GM12878 (cell line): ENCODE data around the gene KLHL18. TPM values are rescaled to one million over a fixed set of nuclear protein-coding genes. Genes with fewer than 3 reads are reported as not detected.

Experiments used
- ATAC-seq: fragments of 200-7000 bp; cut with Tn5 transposase; 3 replicates; pipeline ENCODE4 v1.9.1; 2020; ENCODE audit warnings: mild to moderate bottlenecking, moderate library complexity
- BruUV-seq: library from RNA; stranded (reverse); fragments of 400-500 nt; replicated peaks from 2 replicates; lab custom pipeline; 2021; lab: Mats Ljungman, UMichigan
- CTCF ChIA-PET: fragments of 300-600 bp; sonication (Branson Sonifier 250); formaldehyde crosslinking; extraction: SDS; loops from one replicate; lab custom pipeline; 2021; ENCODE audit warnings: inconsistent platforms; lab: Yijun Ruan, JAX
- POLR2A ChIA-PET: fragments of 350-600 bp; formaldehyde crosslinking; extraction: SDS; loops from one replicate; lab custom pipeline; 2021; ENCODE audit warnings: inconsistent platforms; lab: Charles Lee
- RAD21 ChIA-PET: fragments of 300-600 bp; sonication (Branson Sonifier 250); formaldehyde crosslinking; loops from one replicate; lab custom pipeline; 2023; ENCODE audit warnings: antibody characterized with exemption; ENCODE audit not compliant: unreplicated experiment; lab: Charles Lee
- SMC1A ChIA-PET: fragments of 300-600 bp; sonication (Branson Sonifier 250); formaldehyde crosslinking; loops from one replicate; lab custom pipeline; 2023; ENCODE audit not compliant: unreplicated experiment, uncharacterized antibody; lab: Charles Lee
- DNase-seq: peaks from one replicate; pipeline ENCODE4 v3.0.0-alpha.2; 2011; ENCODE audit warnings: low read depth, low spot score
- FAIRE-seq: peaks from 3 replicates; lab custom pipeline; 2011; peaks lifted over from hg19 to GRCh38; lab: Jason Lieb, UNC
- H2AFZ ChIP-seq: 2 replicates; pipeline ENCODE4 v1.6.0; 2011; ENCODE audit warnings: low read depth, low read length, control low read depth; ENCODE audit not compliant: control insufficient read depth
- H3K27ac ChIP-seq: 2 replicates; pipeline ENCODE4 v1.5.1; 2011; ENCODE audit warnings: control low read depth; ENCODE audit not compliant: control insufficient read depth, insufficient read depth
- H3K27me3 ChIP-seq, 2 experiments: replicated peaks in 1 of 2; 2 replicates each; pipeline versions ENCODE4 v1.6.0 to v1.6.1; 2011; ENCODE audit warnings: low read length in 1 of 2; ENCODE audit not compliant: control insufficient read depth in 2 of 2, insufficient read depth in 2 of 2
- H3K36me3 ChIP-seq, 2 experiments: 2 replicates each; pipeline ENCODE4 v1.5.1; 2011; ENCODE audit warnings: low read length in 1 of 2; ENCODE audit not compliant: control insufficient read depth in 2 of 2, insufficient read depth in 2 of 2
- H3K4me1 ChIP-seq: 2 replicates; pipeline ENCODE4 v1.6.1; 2011; ENCODE audit warnings: mild to moderate bottlenecking, low read length, moderate library complexity, mixed read lengths; ENCODE audit not compliant: control insufficient read depth, insufficient read depth
- H3K4me2 ChIP-seq: 2 replicates; pipeline ENCODE4 v1.6.0; 2011; ENCODE audit warnings: control low read depth; ENCODE audit not compliant: control insufficient read depth, insufficient read depth
- H3K4me3 ChIP-seq: fragments of 200-600 bp; sonication (generic); 2 replicates; pipeline ENCODE4 v1.5.1; 2016
- H3K79me2 ChIP-seq: 2 replicates; pipeline ENCODE4 v1.6.0; 2011; ENCODE audit warnings: low read length; ENCODE audit not compliant: control insufficient read depth, insufficient read depth
- H3K9ac ChIP-seq: 2 replicates; pipeline ENCODE4 v1.8.0; 2011; ENCODE audit warnings: low read length, control low read depth, mixed read lengths; ENCODE audit not compliant: control insufficient read depth, insufficient read depth
- H3K9me3 ChIP-seq: replicated peaks from 3 replicates; pipeline ENCODE4 v1.5.1; 2011; ENCODE audit warnings: mild to moderate bottlenecking, low read length; ENCODE audit not compliant: control insufficient read depth, insufficient read depth
- H4K20me1 ChIP-seq: 2 replicates; pipeline ENCODE4 v1.6.0; 2011; ENCODE audit not compliant: control insufficient read depth, insufficient read depth
- ATF3 ChIP-seq: IDR thresholded peaks from 2 replicates; pipeline ENCODE4 v1.6.1; 2011; ENCODE audit warnings: low read depth, mild to moderate bottlenecking, low read length, moderate library complexity, borderline replicate concordance; ENCODE audit errors: extremely low read depth
- CEBPZ ChIP-seq: fragments of 150-350 bp; IDR thresholded peaks from 2 replicates; pipeline ENCODE4 v1.6.1; 2016; ENCODE audit warnings: low read depth, low read length
- EP300 ChIP-seq, 2 experiments: fragments of 150-350 bp in 1 of 2; IDR thresholded peaks; 2 replicates each; pipeline ENCODE4 v1.6.1; 2011 to 2012; ENCODE audit warnings: low read depth in 2 of 2, low read length in 2 of 2, borderline replicate concordance in 1 of 2, improper control_type of control experiment in 1 of 2, inconsistent platforms in 1 of 2; ENCODE audit not compliant: control insufficient read depth in 1 of 2
- MYB ChIP-seq: fragments of 150-350 bp; IDR thresholded peaks from 2 replicates; pipeline ENCODE4 v1.6.1; 2014; ENCODE audit warnings: mild to moderate bottlenecking, low read depth, low read length, borderline replicate concordance
- PAX5 ChIP-seq: IDR thresholded peaks from 2 replicates; pipeline ENCODE4 v1.6.1; 2011; ENCODE audit warnings: low read depth, low read length, borderline replicate concordance
- RB1 ChIP-seq: fragments of 450-650 bp; formaldehyde crosslinking; IDR thresholded peaks from 2 replicates; pipeline ENCODE4 v1.6.1; 2017; ENCODE audit warnings: mild to moderate bottlenecking, borderline replicate concordance
- TCF7 ChIP-seq: IDR thresholded peaks from 2 replicates; pipeline ENCODE4 v1.6.1; 2014; ENCODE audit warnings: antibody characterized with exemption, borderline replicate concordance
- WGBS: methylation state at CpG from one replicate; pipeline ENCODE4 v1.1.6; 2016; ENCODE audit warnings: low lambda C conversion rate; ENCODE audit not compliant: insufficient replicate concordance, insufficient coverage; ENCODE audit errors: missing lambda C conversion rate; 5-methylcytosine and 5-hydroxymethylcytosine counted together
- in situ Hi-C: fragments of 300-500 bp; cut with MboI; formaldehyde crosslinking; loops from 9 replicates; pipeline ENCODE4 v1.14.3; 2018; ENCODE audit warnings: mixed read lengths
- intact Hi-C: fragments of 100-400 bp; cut with micrococcal nuclease; formaldehyde crosslinking; loops from one replicate; pipeline ENCODE4 v1.14.2; 2022; ENCODE audit not compliant: unreplicated experiment
- polyA plus RNA-seq, 11 experiments: library from polyadenylated mRNA; depleted of rRNA in 4 of 11; unstranded in 6 of 11; stranded (reverse) in 5 of 11; fragments of >200 nt; fragmentation: Nextera tagmentation in 4 of 11; fragmentation: Illumina TruSeq in 1 of 11; extraction: Ambion mirVana in 4 of 11; extraction: Trizol in 1 of 11; gene quantifications; 1 replicate in 1 of 11; 2 replicates in 10 of 11; pipeline versions ENCODE4 v1.2.1 to v1.2.3, GENCODE V29; 2011 to 2016; ENCODE audit warnings: inconsistent platforms in 2 of 11, missing spikeins in 2 of 11, low read depth in 1 of 11
- total RNA-seq, 4 experiments: library from RNA; depleted of rRNA in 3 of 4; stranded (reverse); fragments of >200 nt in 3 of 4; fragmentation: Illumina TruSeq in 1 of 4; extraction: Trizol in 1 of 4; gene quantifications; 2 replicates each; pipeline versions ENCODE4 v1.2.1 to v1.2.3, GENCODE V29; 2013 to 2021
- TF ChIP-seq, protein P1 (sequence below): fragments of 450-650 bp; IDR thresholded peaks from 2 replicates; pipeline ENCODE4 v1.6.1; 2017; ENCODE audit warnings: mild to moderate bottlenecking, low read depth, inconsistent platforms; ENCODE audit not compliant: poor library complexity, severe bottlenecking

The KLHL18 gene
- total and polyA plus RNA-seq, 10 of the 15 experiments (the other 5 are each of a cell fraction or from before 2014, with no cell fraction given) = 24.0 to 69.8 (median 51.7) TPM

- no TSS peak for BruUV-seq
- no peaks in the 10 kb centered on the region for H4K20me1 ChIP-seq
- H3K4me1 ChIP-seq = no peaks in the 10 kb centered on the region
- no peak for TF ChIP-seq ATF3
- no peak for TF ChIP-seq EP300 (IDR thresholded peaks at IDR 0.05; ENCODE audit: borderline replicate concordance in 1 of 2, control insufficient read depth in 1 of 2, low read depth in 2 of 2, low read length in 2 of 2)
- H3K27me3 ChIP-seq = no peaks in the 10 kb centered on the region
- no peak for ATAC-seq
- WGBS = 97% methylated on average over 3 of the region's 3 CpGs
- no peak overlapping the region for H3K9ac ChIP-seq
- FAIRE-seq = no peak
- ChIA-PET SMC1A (no interaction called here), CTCF (no interaction called here), POLR2A (no interaction called here), RAD21 (no interaction called here)
- H3K4me3 ChIP-seq = no peak overlapping the region
- H2AFZ ChIP-seq = no peak overlapping the region
- no peak for DNase-seq
- H3K4me2 ChIP-seq = no peak overlapping the region
- in situ Hi-C loops = no loop called here
- H3K9me3 ChIP-seq = no peaks in the 10 kb centered on the region
- H3K79me2 ChIP-seq = peaks cover 15% of the 10 kb centered on the region
- peaks cover 0 to 10% of the 10 kb centered on the region in 2 experiments; a peak in 2 of 4 replicates for H3K36me3 ChIP-seq
- intact Hi-C loops = no loop called here
- H3K27ac ChIP-seq = no peak overlapping the region
These were observed 110.2 kb downstream of the KLHL18 start for GRCh38 chr3:47392933-47393332.

GRCh38 chr3:47394140-47394870 lies 111.6 kb downstream of the KLHL18 start:
- Histone ChIP-seq H2AFZ (no peak overlapping the region), H3K27me3 (no peaks in the 10 kb centered on the region), H3K4me2 (no peak overlapping the region), H3K4me3 (no peak overlapping the region), H3K27ac (no peak overlapping the region), H3K9me3 (no peaks in the 10 kb centered on the region), H3K4me1 (no peaks in the 10 kb centered on the region), H4K20me1 (no peaks in the 10 kb centered on the region), H3K79me2 (peaks cover 12% of the 10 kb centered on the region), H3K9ac (no peak overlapping the region), H3K36me3 (peaks cover 0 to 6% of the 10 kb centered on the region in 2 experiments; a peak in 2 of 4 replicates)
- DNase-seq (no peak), ATAC-seq (no peak), FAIRE-seq (no peak)
- SMC1A ChIA-PET = no interaction called here
- in situ Hi-C loops (no loop called here), intact Hi-C loops (no loop called here)
- POLR2A ChIA-PET = no interaction called here
- BruUV-seq = no TSS peak
- CTCF ChIA-PET = interaction anchor here (1.1 kb wide), 1 partner anchor 230 kb away, joined by 3 read pairs; no protein-coding TSS in a partner anchor
- WGBS = 71% methylated on average over 8 of the region's 8 CpGs
- RAD21 ChIA-PET = no interaction called here
- TF ChIP-seq, protein P1, sequence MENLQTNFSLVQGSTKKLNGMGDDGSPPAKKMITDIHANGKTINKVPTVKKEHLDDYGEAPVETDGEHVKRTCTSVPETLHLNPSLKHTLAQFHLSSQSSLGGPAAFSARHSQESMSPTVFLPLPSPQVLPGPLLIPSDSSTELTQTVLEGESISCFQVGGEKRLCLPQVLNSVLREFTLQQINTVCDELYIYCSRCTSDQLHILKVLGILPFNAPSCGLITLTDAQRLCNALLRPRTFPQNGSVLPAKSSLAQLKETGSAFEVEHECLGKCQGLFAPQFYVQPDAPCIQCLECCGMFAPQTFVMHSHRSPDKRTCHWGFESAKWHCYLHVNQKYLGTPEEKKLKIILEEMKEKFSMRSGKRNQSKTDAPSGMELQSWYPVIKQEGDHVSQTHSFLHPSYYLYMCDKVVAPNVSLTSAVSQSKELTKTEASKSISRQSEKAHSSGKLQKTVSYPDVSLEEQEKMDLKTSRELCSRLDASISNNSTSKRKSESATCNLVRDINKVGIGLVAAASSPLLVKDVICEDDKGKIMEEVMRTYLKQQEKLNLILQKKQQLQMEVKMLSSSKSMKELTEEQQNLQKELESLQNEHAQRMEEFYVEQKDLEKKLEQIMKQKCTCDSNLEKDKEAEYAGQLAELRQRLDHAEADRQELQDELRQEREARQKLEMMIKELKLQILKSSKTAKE = no peak
- TF ChIP-seq RB1 = no peak
- no peak for TF ChIP-seq TCF7
- TF ChIP-seq MYB = no peak
- TF ChIP-seq CEBPZ = no peak
- TF ChIP-seq PAX5 = no peak
